Spleen (tissue), 7 donors: ENCODE measurements around the gene BCL11B.

ENCODE experiments used
- CTCF ChIP-seq, 11 experiments: fragments of 200-600 bp in 7 of 11; fragments of 450-650 bp in 4 of 11; sonication (generic) in 4 of 11; IDR thresholded peaks in 8 of 11; conservative IDR thresholded peaks in 3 of 11; 1 replicate in 7 of 11; 2 replicates in 4 of 11; pipeline versions ENCODE4 v1.4.0 to v1.8.0; 2016 to 2021; ENCODE audit warnings: antibody characterized with exemption in 11 of 11, inconsistent platforms in 4 of 11, mild to moderate bottlenecking in 1 of 11
- POLR2A ChIP-seq, 3 donors: fragments of 450-650 bp; IDR thresholded peaks; one replicate each; pipeline ENCODE4 v1.5.1; 2017; ENCODE audit warnings: antibody characterized with exemption in 3 of 3, mild to moderate bottlenecking in 1 of 3
- donor health status: DM: no; HTN: no; CAD: no; lungs with moderate emphysema.
- donor health status: DM: no; HTN: no; CAD: no.
- donor health status: DM: no; HTN: no; CAD: no.

- TF ChIP-seq POLR2A (IDR thresholded peaks at IDR 0.05) (no peak), CTCF (IDR thresholded peaks at IDR 0.05 in 8 of 11, conservative IDR thresholded peaks at IDR 0.05 in 3 of 11) (no peak)
Observed at GRCh38 chr14:99215277-99215676, 56.7 kb downstream of the BCL11B start.
